Spleen (tissue), 7 donors: ENCODE data around the gene FAAH2.

ENCODE experiments used
- POLR2A ChIP-seq, 3 donors: fragments of 450-650 bp; IDR thresholded peaks; one replicate each; pipeline ENCODE4 v1.5.1; 2017; ENCODE audit warnings: antibody characterized with exemption in 3 of 3, mild to moderate bottlenecking in 1 of 3
- POLR2AphosphoS5 ChIP-seq, 3 donors: sonication (generic); formaldehyde crosslinking; IDR thresholded peaks; one replicate each; pipeline ENCODE4 v1.5.1; 2017; ENCODE audit warnings: antibody characterized with exemption in 3 of 3
- TF ChIP-seq, protein P1 (sequence below), 11 experiments: fragments of 200-600 bp in 7 of 11; fragments of 450-650 bp in 4 of 11; sonication (generic) in 4 of 11; IDR thresholded peaks in 8 of 11; conservative IDR thresholded peaks in 3 of 11; 1 replicate in 7 of 11; 2 replicates in 4 of 11; pipeline versions ENCODE4 v1.4.0 to v1.8.0; 2016 to 2021; ENCODE audit warnings: antibody characterized with exemption in 11 of 11, inconsistent platforms in 4 of 11, mild to moderate bottlenecking in 1 of 11
- donor health status: DM: no; HTN: no; CAD: no; lungs with moderate emphysema.
- donor health status: DM: no; HTN: no; CAD: no.
- donor health status: DM: no; HTN: no; CAD: no.

DNA sequence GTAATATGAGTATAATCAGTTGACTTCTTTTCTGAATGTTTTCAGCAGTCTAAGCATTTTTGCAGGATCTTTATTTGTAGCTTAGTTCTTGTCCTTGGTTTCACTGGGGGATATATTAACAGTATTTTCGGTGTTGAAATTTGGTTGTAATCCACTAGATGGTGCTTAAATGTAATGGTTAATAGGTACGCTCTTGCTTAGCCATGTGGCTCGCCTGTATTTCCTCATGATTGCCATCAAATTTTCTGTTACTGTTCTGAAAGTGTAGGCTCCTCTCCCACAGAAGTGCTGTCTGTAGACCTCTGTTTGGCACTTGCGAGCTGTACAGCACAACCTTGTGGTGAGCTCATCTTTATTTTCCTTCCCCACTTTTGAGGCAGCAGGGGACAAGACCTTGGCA lies 3.9 kb upstream of the FAAH2 start:
- TF ChIP-seq, protein P1, sequence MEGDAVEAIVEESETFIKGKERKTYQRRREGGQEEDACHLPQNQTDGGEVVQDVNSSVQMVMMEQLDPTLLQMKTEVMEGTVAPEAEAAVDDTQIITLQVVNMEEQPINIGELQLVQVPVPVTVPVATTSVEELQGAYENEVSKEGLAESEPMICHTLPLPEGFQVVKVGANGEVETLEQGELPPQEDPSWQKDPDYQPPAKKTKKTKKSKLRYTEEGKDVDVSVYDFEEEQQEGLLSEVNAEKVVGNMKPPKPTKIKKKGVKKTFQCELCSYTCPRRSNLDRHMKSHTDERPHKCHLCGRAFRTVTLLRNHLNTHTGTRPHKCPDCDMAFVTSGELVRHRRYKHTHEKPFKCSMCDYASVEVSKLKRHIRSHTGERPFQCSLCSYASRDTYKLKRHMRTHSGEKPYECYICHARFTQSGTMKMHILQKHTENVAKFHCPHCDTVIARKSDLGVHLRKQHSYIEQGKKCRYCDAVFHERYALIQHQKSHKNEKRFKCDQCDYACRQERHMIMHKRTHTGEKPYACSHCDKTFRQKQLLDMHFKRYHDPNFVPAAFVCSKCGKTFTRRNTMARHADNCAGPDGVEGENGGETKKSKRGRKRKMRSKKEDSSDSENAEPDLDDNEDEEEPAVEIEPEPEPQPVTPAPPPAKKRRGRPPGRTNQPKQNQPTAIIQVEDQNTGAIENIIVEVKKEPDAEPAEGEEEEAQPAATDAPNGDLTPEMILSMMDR (IDR thresholded peaks at IDR 0.05 in 8 of 11, conservative IDR thresholded peaks at IDR 0.05 in 3 of 11) = no peak
- no peak for TF ChIP-seq POLR2A (IDR thresholded peaks at IDR 0.05)
- TF ChIP-seq POLR2AphosphoS5 (IDR thresholded peaks at IDR 0.05) = no peak
